Adrenal gland (tissue), 12 donors: ENCODE measurements around the gene HHAT. TPM values are rescaled to one million over a fixed set of nuclear protein-coding genes. Genes with fewer than 3 reads are reported as not detected.

Experiments
- DNase-seq, 7 donors: peaks; one replicate each; pipeline ENCODE4 v3.0.0-alpha.2; 2019 to 2020
- H3K27ac ChIP-seq, 5 donors: fragments of 200-600 bp; sonication (generic) in 4 of 5; 1 replicate in 3 of 5; 2 replicates in 2 of 5; pipeline versions ENCODE4 v1.5.1 to v1.8.0; 2016 to 2020; ENCODE audit warnings: mild to moderate bottlenecking in 1 of 5
- H3K27me3 ChIP-seq: fragments of 200-600 bp; 2 replicates; pipeline ENCODE4 v1.8.0; 2021
- H3K36me3 ChIP-seq, 2 donors: fragments of 200-600 bp; replicated peaks in 1 of 2; 1 replicate in 1 of 2; 2 replicates in 1 of 2; pipeline versions ENCODE4 v1.5.1 to v1.8.0; 2018 to 2022
- H3K4me1 ChIP-seq, 2 donors: fragments of 200-600 bp; replicated peaks in 1 of 2; 1 replicate in 1 of 2; 2 replicates in 1 of 2; pipeline versions ENCODE4 v1.5.1 to v1.8.0; 2018 to 2021
- H3K4me3 ChIP-seq, 4 donors: fragments of 200-600 bp; sonication (generic) in 3 of 4; one replicate each; pipeline ENCODE4 v1.5.1; 2016 to 2018
- H3K9me3 ChIP-seq, 3 donors: fragments of 200-600 bp; sonication (generic) in 1 of 3; replicated peaks in 1 of 3; 1 replicate in 2 of 3; 2 replicates in 1 of 3; pipeline versions ENCODE4 v1.5.1 to v1.8.0; 2016 to 2021
- POLR2A ChIP-seq, 2 donors: fragments of 450-650 bp; IDR thresholded peaks; one replicate each; pipeline ENCODE4 v1.6.1; 2017; ENCODE audit warnings: antibody characterized with exemption in 2 of 2, mild to moderate bottlenecking in 2 of 2, moderate library complexity in 1 of 2
- WGBS, 4 donors: extraction: QIAGEN DNeasy Blood & Tissue Kit in 2 of 4; methylation state at CpG; one replicate each; pipeline versions ENCODE4 v1.1.5 to v1.1.7; 2013 to 2017; 5-methylcytosine and 5-hydroxymethylcytosine counted together
- intact Hi-C, 2 donors: fragments of 100-400 bp; cut with DNase I; formaldehyde crosslinking; loops; one replicate each; pipeline versions ENCODE4 v1.14.1 to v1.15.0; 2022 to 2023
- polyA plus RNA-seq, 3 donors: library from polyadenylated mRNA; stranded (reverse); fragments of 200-250 nt in 2 of 3; fragments of 350-450 nt in 1 of 3; fragmentation: Illumina TruSeq in 1 of 3; extraction: RNeasy Lipid Tissue Mini Kit (QIAGEN cat#74804) in 1 of 3; gene quantifications; one replicate each; pipeline ENCODE4 v1.2.3, GENCODE V29; 2013 to 2014
- total RNA-seq, 9 donors: library from RNA; depleted of rRNA in 4 of 9; stranded (reverse); fragments of >200 nt in 4 of 9; fragments of 120-200 nt in 1 of 9; fragmentation: NEBNext Ultra II Directional in 1 of 9; extraction: Animal tissue kit (Norgen Biotek cat#: 25700) in 1 of 9; gene quantifications; one replicate each; pipeline versions ENCODE4 v1.1.0 to v1.2.4, GENCODE V29; 2013 to 2023
- TF ChIP-seq, protein P1 (sequence below), 6 experiments: fragments of 450-650 bp in 4 of 6; fragments of 200-600 bp in 2 of 6; sonication (generic) in 1 of 6; IDR thresholded peaks; 1 replicate in 5 of 6; 2 replicates in 1 of 6; pipeline versions ENCODE4 v1.5.1 to v1.8.0; 2016 to 2021; ENCODE audit warnings: antibody characterized with exemption in 6 of 6, mild to moderate bottlenecking in 2 of 6, moderate library complexity in 1 of 6
- donor health status: healthy with polysubstance abuse.
- donor health status: Bipolar disorder and iron deficiency.
- donor health status: DM: yes; HTN: yes; CAD: no.
- donor health status: DM: no; HTN: no; CAD: no.
- donor health status: DM: no; HTN: no; CAD: no.
- donor health status: DM: yes; HTN: yes; CAD: no.

HHAT gene
- total and polyA plus RNA-seq, 12 donors = 3.1 to 26.7 (median 12.3) TPM

DNA sequence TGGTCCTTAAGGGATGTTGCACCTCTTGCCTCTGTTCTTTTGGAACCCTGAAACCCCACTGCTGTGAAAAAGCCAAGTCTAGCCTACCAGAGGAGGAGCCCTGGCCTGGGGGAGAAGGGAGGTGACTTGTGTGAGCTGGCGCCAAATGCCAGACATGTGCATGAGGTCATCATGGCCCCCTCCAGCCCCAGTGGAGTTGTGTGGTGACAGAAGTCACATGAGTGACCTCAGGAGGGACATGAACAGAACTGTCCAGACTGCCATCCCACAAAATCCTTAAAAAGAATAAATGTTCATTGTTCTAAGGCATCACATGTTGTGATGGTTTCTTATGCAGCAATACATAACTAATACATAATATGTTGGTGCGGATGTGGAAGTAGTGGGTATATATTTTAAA is 10.8 kb downstream of the HHAT start:
- no peaks in the 10 kb centered on the region for H3K27me3 ChIP-seq
- no peak for DNase-seq
- peaks cover 0 to 4% of the 10 kb centered on the region in 2 donors for H3K4me1 ChIP-seq
- H3K4me3 ChIP-seq = no peak overlapping the region
- H3K36me3 ChIP-seq = no peaks in the 10 kb centered on the region
- no peak overlapping the region for H3K27ac ChIP-seq
- no peaks in the 10 kb centered on the region for H3K9me3 ChIP-seq
- 95 to 100% (median 97%) methylated on average over 2 of the region's 2 CpGs for WGBS, 4 donors
- TF ChIP-seq, protein P1, sequence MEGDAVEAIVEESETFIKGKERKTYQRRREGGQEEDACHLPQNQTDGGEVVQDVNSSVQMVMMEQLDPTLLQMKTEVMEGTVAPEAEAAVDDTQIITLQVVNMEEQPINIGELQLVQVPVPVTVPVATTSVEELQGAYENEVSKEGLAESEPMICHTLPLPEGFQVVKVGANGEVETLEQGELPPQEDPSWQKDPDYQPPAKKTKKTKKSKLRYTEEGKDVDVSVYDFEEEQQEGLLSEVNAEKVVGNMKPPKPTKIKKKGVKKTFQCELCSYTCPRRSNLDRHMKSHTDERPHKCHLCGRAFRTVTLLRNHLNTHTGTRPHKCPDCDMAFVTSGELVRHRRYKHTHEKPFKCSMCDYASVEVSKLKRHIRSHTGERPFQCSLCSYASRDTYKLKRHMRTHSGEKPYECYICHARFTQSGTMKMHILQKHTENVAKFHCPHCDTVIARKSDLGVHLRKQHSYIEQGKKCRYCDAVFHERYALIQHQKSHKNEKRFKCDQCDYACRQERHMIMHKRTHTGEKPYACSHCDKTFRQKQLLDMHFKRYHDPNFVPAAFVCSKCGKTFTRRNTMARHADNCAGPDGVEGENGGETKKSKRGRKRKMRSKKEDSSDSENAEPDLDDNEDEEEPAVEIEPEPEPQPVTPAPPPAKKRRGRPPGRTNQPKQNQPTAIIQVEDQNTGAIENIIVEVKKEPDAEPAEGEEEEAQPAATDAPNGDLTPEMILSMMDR (IDR thresholded peaks at IDR 0.05) = no peak
- TF ChIP-seq POLR2A (IDR thresholded peaks at IDR 0.05) = no peak
- intact Hi-C loops = no loop called here

DNA sequence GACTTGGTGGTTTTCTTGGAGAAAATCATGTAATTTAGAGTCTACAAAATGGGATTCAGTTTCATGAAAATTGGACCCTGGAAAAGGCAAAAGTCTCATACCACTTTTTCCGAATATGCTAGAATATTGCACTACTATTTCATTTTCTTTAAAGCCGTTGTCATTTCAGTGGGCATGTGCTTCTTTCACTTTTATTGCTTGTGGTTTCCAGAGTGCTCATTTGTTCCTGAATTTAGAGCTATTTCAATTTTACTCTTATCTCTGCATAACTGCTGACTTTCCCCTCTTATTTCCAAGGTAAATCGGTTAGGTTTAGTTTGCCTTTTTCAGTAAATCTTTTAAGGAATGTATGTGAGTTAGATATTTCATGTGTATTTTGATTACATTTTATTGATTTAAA is 11.6 kb downstream of the HHAT start:
- peaks cover 0 to 4% of the 10 kb centered on the region in 2 donors for H3K4me1 ChIP-seq
- WGBS, 4 donors = 76 to 81% (median 78%) methylated on average over 3 of the region's 3 CpGs
- intact Hi-C loops = no loop called here
- H3K36me3 ChIP-seq = no peaks in the 10 kb centered on the region
- no peak for DNase-seq
- TF ChIP-seq, protein P1 (IDR thresholded peaks at IDR 0.05) = no peak
- no peak for TF ChIP-seq POLR2A (IDR thresholded peaks at IDR 0.05)
- no peaks in the 10 kb centered on the region for H3K27me3 ChIP-seq
- no peak overlapping the region for H3K4me3 ChIP-seq
- H3K27ac ChIP-seq = no peak overlapping the region
- H3K9me3 ChIP-seq = no peaks in the 10 kb centered on the region

DNA sequence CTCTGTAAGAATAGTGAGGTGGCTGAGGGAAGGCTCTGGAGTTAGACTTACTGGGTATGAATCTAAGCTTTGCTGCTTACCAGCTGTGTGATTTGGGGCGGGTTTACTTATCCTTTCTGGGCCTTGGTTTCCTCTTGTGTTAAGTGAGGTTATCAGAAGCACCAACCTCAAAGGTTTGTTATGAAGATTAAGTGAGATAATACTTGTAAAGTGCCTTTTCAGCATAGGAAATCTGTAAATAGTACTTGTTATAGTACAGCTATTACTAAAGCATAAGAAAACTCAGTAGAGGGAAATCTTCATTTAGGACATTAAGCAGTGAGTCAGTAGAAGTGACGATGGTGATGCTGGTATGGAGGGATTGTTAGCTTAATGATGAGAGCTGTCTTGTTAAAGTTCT is 12.1 kb downstream of the HHAT start:
- intact Hi-C loops = no loop called here

DNA sequence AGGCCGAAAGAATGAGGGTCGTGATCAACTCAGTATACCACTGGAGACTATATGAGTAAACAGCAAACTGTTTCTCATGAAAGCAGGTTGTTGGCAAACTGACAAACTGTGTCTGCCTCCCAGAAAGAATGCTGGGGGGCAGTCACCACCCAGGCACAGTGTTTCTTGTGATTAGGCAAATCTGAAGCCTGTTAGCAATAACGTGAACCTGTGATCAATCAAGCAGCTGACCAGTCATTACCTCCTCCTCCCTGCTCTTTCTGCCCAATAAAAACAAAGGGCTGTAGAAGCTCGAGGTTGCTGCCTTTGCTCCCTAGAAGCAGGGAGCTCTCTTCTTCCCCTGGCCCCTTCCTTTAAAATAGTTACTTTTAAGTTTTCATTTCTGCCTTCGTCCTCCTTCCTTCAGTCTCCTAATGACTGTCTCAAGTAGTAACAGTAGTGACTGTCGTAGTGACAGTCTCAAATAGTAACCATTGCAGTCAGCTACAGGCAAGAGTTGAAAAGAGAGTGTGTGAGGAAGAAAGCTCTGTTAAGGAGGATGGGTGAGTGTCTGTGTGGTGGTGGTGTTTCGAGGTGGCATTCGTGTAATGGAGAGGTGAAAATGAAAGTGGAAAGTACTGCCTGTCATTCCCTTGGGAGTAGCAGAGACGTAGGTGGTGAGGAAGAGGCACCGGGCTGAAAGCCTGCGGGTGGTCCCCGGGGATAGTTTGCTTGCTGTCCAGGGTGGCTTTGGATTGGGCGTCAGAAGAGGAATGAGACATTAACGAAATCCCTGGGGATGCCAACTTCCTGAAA is 14.5 kb downstream of the HHAT start:
- Histone ChIP-seq H3K27ac (peak overlapping the region in 3 of 5 donors; percentile 19 to 55 (median 42)), H3K27me3 (no peaks in the 10 kb centered on the region), H3K36me3 (no peaks in the 10 kb centered on the region), H3K4me3 (peak overlapping the region in 2 of 4 donors; percentile 10 to 41), H3K9me3 (no peaks in the 10 kb centered on the region), H3K4me1 (peaks cover 0 to 4% of the 10 kb centered on the region in 2 donors)
- intact Hi-C loops = no loop called here
- peak in 1 of 2 donors; percentile 36 for TF ChIP-seq POLR2A (IDR thresholded peaks at IDR 0.05)
- TF ChIP-seq, protein P1 (IDR thresholded peaks at IDR 0.05) = no peak
- 39 to 56% (median 47%) methylated on average over 14 of the region's 14 CpGs for WGBS, 4 donors
- DNase-seq = peak in 3 of 7 donors; percentile 19 to 25 (median 25)

More for the DNA sequence above, 12.1 kb downstream of the HHAT start:
- no peak overlapping the region for H3K4me3 ChIP-seq
- DNase-seq = no peak
- no peak overlapping the region for H3K27ac ChIP-seq
- no peaks in the 10 kb centered on the region for H3K9me3 ChIP-seq
- H3K36me3 ChIP-seq = no peaks in the 10 kb centered on the region
- H3K27me3 ChIP-seq = no peaks in the 10 kb centered on the region
- WGBS, 4 donors = 87 to 98% (median 93%) methylated on average over 2 of the region's 2 CpGs
- H3K4me1 ChIP-seq = peaks cover 0 to 4% of the 10 kb centered on the region in 2 donors
- TF ChIP-seq, protein P1 (IDR thresholded peaks at IDR 0.05) = no peak
- no peak for TF ChIP-seq POLR2A (IDR thresholded peaks at IDR 0.05)
